ENCODE measurements around the gene PAM.

The PAM gene

DNA sequence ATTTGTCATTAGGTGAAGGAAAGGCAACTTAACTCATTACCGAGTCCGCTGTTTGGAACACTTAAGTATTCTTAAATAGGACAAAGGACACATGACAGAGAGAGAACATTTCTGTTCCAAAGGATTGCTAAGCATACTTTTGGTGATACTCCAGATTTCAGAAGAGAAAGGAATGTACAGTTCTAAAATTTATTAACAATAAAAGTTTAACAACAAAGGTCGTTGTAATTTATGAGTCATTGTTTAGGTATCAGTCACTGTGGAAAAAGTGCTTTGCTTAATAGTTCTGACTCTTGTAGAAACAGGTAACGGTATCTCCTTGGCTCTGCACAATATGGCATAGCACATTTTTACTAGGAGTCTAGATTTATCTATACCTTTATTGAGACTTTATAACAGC lies 36.3 kb upstream of the PAM start:
- no peak overlapping the region for H3K4me3 ChIP-seq (ENCODE audit: low read length)
- peak; percentile 66 for DNase-seq (ENCODE audit: low read depth)
- TF ChIP-seq, protein P1, sequence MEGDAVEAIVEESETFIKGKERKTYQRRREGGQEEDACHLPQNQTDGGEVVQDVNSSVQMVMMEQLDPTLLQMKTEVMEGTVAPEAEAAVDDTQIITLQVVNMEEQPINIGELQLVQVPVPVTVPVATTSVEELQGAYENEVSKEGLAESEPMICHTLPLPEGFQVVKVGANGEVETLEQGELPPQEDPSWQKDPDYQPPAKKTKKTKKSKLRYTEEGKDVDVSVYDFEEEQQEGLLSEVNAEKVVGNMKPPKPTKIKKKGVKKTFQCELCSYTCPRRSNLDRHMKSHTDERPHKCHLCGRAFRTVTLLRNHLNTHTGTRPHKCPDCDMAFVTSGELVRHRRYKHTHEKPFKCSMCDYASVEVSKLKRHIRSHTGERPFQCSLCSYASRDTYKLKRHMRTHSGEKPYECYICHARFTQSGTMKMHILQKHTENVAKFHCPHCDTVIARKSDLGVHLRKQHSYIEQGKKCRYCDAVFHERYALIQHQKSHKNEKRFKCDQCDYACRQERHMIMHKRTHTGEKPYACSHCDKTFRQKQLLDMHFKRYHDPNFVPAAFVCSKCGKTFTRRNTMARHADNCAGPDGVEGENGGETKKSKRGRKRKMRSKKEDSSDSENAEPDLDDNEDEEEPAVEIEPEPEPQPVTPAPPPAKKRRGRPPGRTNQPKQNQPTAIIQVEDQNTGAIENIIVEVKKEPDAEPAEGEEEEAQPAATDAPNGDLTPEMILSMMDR (IDR thresholded peaks at IDR 0.05; ENCODE audit: insufficient read depth, low read depth, low read length, missing control alignments), result no peak

- H3K4me3 ChIP-seq (ENCODE audit: low read length), result no peak overlapping the region
- TF ChIP-seq, protein P1 (IDR thresholded peaks at IDR 0.05; ENCODE audit: insufficient read depth, low read depth, low read length, missing control alignments), result no peak
- DNase-seq (ENCODE audit: low read depth), result no peak
Measured at GRCh38 chr5:102719886-102720285, 35.2 kb upstream of the PAM start.

DNA sequence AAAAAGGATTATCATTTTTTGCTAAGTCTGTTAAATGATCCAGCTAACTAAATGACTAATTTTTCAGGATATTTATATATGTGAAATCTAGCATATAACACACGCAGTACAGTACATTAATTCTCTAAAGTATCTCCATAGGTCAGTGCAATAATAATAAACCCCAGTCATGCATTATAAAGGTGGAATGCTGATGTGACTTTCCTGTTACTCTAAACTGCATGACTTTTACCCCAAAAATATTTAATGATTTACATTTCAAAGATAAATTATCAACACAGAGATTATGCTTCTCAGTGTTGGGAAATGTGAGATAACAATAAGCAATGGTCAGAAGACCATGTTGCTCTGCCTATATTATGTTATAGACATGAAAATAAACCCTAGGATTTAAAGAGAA lies 34.1 kb upstream of the PAM start:
- DNase-seq (ENCODE audit: low read depth), result no peak
- H3K4me3 ChIP-seq (ENCODE audit: low read length), result no peak overlapping the region
- TF ChIP-seq, protein P1 (IDR thresholded peaks at IDR 0.05; ENCODE audit: insufficient read depth, low read depth, low read length, missing control alignments), result no peak

- DNase-seq (ENCODE audit: low read depth), result peak; percentile 28
- TF ChIP-seq, protein P1 (IDR thresholded peaks at IDR 0.05; ENCODE audit: insufficient read depth, low read depth, low read length, missing control alignments), result no peak
Measured at GRCh38 chr5:102722931-102723330, 32.2 kb upstream of the PAM start.

GRCh38 chr5:102731693-102732092 lies 23.4 kb upstream of the PAM start:
- DNase-seq (ENCODE audit: low read depth), result no peak
- no peak overlapping the region for H3K4me3 ChIP-seq (ENCODE audit: low read length)
- TF ChIP-seq, protein P1 (IDR thresholded peaks at IDR 0.05; ENCODE audit: insufficient read depth, low read depth, low read length, missing control alignments), result no peak

More at GRCh38 chr5:102722931-102723330, 32.2 kb upstream of the PAM start:
- no peak overlapping the region for H3K4me3 ChIP-seq (ENCODE audit: low read length)

GRCh38 chr5:102733534-102733933 lies 21.6 kb upstream of the PAM start:
- TF ChIP-seq, protein P1 (IDR thresholded peaks at IDR 0.05; ENCODE audit: insufficient read depth, low read depth, low read length, missing control alignments), result no peak
- H3K4me3 ChIP-seq (ENCODE audit: low read length), result no peak overlapping the region
- DNase-seq (ENCODE audit: low read depth), result no peak

- TF ChIP-seq, protein P1 (IDR thresholded peaks at IDR 0.05; ENCODE audit: insufficient read depth, low read depth, low read length, missing control alignments), result no peak
- no peak overlapping the region for H3K4me3 ChIP-seq (ENCODE audit: low read length)
- DNase-seq (ENCODE audit: low read depth), result no peak
Measured at GRCh38 chr5:102737161-102737560, 17.9 kb upstream of the PAM start.
